Stimulated activated CD8-positive, alpha-beta memory T cell treated with anti-CD3 and anti-CD28 coated beads, Interleukin-12 subunit alpha, Interleukin-12 subunit beta, amount 100 ng/mL, for 24 hours (primary cell): ENCODE results near the gene SQOR.

ENCODE experiments used
- DNase-seq: peaks from one replicate; pipeline ENCODE4 v3.0.0-alpha.2; 2020; ENCODE audit errors: extremely low read depth

The SQOR gene

DNA sequence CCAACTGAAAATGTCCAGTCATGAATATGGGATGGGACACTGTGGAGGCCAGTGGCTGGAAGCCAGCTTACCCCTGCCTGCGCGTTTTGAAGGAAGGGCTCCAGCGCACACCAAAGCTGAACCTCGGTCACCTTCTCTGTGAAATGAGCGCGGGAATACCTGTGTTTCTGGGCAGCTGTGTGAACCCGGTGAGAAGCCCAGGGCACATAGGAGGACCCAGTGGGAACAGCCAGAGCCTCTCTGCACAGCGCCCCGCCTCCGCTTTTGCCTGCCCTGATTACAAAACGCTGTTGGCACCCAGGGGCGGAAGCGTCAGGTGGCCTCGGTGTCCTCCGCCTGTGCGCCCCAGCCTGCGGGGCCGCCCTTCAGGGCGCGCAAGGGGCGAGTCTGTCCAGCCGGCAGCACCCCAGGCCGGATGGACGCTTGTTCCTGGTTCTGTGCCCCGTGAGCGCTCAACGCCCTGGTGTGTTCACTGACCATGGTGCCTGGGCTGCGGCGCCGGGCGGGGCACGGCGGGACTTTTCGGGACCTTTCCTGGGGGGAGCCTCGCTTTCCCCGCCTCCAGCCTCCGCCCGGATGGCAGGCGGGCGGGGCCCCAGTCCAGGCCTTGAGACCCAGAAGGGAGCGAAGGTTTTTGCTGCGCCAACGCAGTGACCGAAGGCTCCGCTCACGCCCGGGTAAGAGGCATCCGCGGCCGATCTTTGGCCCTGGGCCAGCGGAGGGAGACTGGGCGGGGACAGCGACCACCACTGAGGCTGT lies at the start of gene SQOR:
Gene SQOR, plus strand, starts transcription at position 598 of the 759 bp plus-strand sequence. CDS start 23,895 bp downstream, outside the sequence.
- DNase-seq, result peak; percentile 30

DNA sequence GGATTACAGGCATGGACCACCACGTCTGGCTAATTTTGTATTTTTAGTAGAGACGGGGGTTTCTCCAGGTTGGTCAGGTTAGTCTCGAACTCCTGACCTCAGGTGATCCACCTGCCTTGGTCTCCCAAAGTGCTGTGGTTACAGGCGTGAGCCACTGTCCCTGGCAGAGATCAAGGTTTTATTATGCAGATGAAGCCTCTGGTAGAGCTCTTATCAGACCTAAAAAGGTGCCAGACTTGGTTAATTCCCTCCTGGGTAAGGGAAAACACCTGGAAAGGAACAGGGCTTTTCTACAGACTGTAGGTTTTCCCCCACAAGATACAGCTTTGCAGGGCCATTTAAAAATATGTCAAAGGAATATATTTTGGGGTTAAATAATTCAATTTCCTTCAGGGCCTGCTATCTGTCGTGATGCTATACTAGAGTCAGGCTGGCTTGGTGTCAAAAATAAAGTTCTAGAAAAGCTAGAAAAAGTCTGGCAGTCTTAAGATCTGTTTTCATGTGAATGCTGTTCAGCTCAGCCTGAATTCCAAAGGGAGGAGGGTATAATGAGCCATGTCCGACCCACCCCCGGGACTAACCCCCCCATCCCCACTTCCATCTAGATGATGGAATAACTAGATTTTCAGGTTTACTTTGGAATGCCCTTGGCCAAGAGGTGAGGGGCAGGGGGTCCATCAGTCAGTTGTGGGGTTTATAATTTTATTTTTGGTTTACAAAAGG lies 49.6 kb upstream of the SQOR start:
- DNase-seq, result no peak

DNA sequence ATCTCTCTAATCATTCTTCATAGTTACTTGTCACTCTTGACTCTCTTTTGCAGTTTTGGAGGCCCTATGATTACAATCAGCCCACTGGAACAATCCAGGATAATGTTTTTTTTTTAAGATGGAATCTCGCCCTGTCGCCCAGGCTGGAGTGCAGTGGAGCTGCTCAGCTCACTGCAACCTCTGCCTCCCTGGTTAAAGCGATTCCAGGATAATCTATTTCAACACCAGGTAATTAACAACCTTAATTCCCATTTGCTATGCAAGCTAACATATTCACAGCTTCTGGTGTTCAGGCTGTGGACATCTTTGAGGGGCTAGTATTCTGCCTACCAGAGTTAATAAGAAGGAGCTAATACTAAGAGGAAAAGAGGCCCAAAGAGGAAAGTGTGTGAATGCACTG lies 48.7 kb upstream of the SQOR start:
- no peak for DNase-seq

DNA sequence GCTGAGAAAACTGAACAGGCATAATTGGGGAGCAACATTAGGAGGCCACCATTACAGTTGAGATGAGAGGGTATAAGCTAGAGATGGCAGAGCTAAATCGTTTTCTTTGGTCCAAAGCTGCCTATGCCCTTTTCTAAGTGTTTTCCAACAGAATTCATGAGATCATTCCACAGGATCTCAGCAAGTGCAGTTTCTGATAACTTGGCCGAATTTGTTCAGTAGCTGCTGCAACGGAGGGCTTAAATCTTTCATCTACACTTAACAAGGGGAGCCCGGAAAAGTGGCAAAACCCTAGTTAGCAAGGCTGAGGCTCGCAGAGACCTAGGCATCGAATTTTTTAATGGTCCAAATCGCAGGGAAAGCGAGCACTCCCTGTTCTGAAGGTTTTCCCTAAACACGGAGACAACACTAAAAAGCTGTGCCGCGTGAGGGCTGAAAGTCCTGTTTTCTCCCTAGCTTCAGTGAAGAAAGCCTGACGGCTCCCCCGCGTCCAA lies 48.2 kb upstream of the SQOR start:
- DNase-seq, result no peak

DNA sequence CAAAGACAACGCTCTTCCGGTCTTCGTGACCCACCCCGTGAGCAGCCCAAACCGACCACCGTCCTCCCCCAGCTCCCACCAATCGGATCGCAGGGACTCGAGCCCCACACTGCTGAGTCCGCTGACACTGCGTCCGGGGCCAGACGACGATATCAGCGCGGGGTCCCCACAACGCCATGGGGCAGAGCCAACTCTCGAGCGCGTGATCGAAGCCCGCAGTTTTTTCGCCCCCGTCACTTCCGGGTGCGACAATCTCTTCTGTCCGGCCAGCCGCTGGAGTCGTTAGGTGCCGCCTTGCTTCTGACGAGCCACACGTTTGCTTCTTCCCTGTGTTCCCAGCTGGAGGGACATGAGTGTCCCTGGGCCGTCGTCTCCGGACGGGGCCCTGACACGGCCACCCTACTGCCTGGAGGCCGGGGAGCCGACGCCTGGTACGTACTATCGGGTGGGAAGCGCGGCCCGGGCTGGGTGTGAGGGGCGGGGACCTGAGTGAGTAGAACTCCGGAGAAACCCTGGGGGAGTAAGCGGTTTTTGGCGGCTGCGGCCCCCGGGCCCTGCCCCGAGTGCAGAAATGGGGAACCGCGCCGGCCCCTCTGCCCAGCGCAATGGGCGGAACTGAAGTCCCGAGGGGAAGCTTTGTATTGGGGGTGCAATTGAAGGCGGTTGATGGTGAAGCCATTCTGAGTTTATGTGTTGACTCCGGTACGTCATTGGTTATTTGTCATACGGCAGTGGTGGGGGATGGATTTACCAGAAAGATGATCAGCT lies 47.5 kb upstream of the SQOR start, which contains the start of gene BLOC1S6:
Gene BLOC1S6, plus strand, starts transcription at position 285 of the 768 bp plus-strand sequence. Its CDS starts 65 bp downstream, at position 350.
- peak; percentile 68 for DNase-seq

DNA sequence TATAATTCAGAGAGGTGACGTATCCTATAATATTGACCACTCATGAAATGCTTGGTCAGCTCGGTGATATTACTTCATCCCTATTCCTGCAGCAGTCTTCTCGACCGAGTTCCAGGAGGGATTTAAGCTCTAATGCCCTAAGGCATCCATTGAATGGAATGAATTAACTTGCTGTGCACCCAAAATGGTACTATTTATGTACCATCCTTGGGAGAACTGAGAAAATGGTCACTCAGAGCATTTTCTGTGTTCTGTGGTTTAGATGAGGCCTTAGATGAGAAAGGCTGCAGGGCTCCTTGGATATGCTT lies 47.0 kb upstream of the SQOR start:
- DNase-seq, result no peak

DNA sequence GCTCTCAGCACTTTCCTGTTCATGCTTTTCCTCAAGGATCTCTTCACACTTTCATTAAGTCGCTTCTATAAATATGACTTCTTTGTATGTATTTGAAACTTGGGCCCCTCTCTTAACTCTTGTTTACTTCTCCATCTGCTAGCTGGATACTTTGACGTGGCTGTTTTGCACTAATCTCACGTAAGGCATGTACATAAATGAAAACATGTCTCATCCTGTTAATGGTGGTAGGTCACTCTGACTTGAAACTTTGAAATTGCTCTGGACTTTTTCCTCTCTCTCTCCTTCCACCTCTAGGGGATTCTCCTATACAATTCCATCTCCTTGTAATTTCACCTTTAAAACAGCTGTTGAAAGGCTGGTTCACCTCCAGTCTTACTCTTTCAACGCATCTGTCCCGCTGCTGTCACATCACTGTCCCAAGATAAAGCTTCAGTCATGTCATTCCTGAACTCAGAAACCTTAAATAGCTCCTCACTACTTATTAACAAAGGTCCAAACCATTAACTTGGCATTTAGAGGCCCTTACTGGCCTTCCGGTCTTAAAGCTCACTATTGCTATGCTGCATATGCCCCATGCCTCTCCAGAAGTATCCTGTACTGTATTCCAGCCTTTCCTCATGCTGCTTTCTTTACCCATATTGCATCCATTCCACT lies 46.5 kb upstream of the SQOR start:
- DNase-seq, result no peak

DNA sequence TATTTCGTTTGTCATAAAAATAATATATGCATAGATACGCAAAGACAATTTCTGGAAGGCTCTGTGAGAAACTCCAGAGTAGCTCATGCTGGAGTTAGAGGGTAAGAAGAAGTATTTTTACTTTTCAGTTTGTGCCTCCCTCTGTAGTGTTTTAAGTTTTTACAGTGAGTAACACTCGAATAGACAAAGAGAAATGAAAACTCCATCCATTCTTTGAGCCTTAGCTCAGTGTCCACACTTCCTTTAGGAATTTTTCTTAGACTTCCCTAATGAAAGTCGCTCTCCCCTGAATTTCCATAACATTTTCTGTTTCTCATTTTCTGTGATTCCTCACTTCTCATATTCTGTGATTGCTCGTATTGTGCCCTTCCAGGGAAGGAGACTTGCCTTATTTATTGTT lies 45.6 kb upstream of the SQOR start:
- no peak for DNase-seq

DNA sequence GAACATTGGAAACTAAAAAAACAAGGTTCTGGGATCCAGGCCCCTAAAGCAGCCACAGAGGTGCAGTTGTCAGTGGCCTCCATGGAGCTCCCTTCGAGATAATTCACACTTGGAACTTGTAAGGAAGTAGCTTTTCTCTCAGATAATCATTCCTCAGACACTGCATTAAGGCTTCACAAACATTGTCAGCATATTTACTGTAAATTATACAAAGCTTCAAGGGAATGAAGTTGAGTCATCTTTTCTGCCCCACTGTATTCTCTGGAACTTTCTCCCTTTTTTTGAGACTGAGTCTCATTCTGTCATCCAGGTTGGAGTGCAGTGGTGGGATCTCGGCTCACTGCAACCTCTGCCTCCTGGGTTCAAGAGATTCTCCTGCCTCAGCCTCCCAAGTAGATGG lies 40.5 kb upstream of the SQOR start:
- DNase-seq, result no peak

DNA sequence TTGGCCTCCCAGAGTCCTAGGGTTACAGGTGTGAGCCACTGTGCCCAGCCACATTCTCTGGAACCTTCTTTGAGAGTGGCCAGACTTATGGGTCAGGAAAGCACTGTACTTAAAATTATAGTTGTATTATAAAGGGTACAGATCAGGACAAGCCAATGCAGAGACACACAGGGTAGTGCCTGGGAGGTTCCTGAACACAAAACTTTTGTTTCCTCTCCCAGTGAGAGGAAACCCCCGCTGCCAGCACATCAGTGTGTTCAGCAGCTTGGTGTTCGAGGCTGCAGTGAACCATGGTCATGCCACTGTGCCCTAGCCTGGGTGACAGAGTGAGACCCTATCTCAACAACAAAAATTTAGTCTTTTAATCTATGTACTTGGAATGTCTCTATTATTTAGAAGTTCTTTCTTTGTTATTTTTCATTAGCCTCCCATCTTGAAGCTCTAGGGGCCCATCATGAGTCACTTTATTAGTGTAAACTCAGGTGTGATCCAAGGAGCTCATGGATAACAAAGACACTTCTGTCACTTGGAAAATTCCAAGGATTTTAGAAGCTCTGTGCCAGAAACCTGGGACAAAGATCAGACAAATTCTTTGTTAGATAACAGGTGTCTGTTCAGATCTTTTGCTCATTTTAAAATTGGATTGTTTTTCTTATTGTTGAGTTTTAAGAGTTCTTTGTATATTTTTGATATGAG lies 39.8 kb upstream of the SQOR start:
- no peak for DNase-seq

DNA sequence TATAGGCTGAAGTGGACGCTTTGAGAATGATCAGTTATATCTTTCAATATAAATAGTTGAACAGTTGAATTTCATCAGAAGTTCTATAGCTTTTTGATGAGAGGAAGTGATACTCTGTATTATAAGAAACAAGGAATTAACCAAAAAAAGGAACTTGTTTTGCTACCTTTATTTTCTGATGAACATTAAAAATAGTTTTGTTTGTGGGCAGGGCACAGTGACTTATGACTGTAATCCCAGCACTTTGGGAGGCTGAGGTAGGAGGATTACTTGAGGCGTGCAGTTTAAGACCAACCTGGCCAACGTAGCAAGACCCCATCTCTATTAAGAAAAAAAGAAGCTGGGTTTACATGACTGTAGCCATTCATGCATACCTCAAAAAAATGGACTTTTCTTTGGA lies 30.9 kb upstream of the SQOR start:
- no peak for DNase-seq

DNA sequence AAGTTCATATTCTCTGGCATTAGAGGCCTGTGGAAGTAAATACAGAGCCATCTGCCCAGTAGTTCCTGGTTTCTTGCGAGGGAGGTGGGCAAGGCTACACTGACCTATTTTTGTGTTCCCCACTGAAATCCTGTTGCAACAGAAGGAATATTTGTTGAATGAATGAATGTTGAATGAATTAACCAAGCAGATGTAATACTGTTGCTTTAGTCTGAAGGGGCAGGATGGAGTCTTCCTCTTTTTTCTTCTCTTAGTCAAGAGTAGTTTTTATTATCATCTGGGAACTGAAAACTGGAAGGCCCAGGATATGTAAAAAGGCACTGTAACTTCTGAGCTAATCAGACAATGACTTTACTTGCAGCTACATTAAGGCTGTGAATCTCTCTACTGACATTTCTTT lies 30.5 kb upstream of the SQOR start:
- no peak for DNase-seq

DNA sequence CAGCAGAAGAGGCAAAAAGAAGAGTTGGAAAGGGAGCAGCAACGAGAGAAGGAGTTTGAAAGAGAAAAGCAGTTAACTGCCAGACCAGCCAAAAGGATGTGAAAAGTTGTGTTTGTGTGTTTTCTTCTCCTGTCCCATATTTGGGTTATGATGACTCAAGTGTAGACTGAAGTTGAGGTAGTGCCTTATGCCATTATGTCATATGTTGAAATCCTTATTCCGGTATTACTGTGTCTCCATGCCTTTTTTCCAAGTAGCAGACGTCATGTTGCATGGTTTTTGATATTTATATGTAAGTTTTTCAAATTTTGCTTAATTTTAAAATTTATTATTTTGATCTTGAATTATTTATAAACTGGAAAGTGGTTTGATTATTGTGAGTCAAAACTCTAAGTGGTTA lies 28.4 kb upstream of the SQOR start:
- no peak for DNase-seq

DNA sequence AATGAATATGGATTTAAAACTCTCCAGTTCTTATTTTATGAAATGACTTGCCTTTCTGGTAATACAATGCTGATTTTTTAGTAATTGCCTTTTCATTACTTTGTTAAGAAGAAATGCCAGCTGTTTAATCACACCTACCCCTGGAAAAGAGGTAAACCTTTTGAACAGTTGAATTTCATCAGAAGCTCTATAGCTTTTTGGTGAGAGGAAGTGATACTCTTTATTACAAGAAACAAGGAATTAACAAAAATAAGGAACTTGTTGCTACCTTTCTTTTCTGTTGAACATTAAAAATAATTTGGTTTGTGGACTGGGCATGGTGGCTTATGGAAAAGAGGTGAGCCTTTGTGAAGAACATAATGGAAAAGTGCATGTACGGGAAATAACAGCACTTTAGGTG lies 28.0 kb upstream of the SQOR start:
- DNase-seq, result no peak

DNA sequence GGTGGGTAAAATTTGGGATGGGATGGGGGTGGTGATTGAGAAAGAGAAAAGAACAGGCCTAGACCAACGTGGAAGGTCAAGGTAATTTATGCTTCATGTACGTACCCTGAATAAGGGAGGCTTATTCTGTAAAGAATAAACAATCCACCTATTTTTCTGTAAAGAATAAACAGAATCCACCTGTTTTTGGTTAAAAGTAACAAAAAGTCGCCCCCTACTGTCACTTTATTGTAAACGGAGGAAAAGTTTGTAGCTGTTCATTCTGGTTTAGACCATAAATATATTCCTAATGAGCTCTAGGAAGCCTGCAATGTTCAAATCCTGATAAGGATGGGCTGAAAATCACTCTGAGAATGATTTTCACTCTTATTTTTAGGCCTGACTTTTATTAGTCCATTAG lies 23.5 kb upstream of the SQOR start:
- DNase-seq, result no peak

DNA sequence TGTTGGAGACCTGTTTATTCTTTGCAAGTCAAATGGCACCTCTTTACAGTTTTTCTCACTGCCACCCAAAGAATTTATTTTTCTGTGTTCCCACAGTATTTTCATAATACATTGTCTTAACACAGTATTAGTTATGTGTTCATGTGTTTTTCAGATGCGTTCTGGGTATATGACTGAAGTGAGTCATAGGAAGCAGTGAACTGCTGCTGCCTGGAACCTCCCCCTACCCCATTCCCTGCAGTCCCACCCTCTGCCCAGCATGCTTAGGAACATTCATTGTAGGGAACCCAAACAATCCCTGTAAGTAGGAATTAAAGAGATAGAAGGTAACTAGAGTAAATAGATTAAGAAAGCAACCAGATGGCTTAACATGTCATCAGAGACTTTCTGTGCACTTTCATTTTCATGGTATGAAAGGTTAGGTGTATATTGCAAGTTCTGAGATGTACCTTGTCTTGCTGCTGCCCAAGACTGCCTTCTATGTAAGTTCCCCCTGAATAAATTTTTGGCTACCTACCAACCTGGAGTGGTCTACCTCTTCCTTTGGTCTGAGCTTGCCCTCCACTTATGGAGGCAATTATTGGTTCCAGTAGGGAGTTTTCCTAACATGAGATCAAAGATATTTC lies 21.9 kb upstream of the SQOR start:
- no peak for DNase-seq

DNA sequence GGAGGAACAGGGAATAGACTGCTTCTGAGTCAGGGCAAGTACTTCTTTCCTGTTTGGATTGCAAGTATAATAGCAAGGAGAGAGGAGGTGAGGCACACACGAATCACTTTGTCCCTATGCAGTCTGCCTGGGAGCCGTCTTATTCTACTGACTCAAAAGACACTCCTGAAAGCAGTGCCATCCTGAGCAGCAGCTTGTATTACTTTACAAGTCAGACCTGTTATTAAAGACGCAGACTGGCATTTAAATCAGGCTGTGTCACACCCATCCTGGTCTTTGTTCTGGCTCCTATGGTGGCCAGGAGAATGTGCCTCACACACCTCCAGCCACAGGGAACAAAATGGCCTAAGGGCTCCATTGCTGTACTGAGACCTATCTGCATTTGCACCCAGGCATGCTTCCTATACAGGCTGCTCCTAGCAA lies 17.9 kb upstream of the SQOR start:
- DNase-seq, result no peak

DNA sequence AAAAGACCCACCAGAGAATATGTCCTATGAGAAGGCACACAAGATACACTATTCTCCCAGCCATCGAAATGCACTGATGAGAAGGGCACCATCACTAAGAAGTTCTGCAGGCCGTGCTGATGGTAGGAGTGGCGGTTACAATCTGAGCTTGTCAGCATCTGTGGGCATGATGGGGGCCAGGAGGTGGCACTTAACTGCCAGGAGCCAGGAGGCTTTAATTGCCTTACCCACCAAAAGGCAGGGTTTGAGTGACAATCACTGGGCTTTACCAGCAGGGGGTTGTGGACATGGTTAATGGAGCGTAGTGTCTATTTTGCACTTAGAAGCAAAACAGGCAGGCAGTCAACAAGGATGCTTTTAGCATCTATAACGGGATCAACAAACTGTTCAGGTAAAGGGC lies 16.0 kb upstream of the SQOR start:
- DNase-seq, result no peak

DNA sequence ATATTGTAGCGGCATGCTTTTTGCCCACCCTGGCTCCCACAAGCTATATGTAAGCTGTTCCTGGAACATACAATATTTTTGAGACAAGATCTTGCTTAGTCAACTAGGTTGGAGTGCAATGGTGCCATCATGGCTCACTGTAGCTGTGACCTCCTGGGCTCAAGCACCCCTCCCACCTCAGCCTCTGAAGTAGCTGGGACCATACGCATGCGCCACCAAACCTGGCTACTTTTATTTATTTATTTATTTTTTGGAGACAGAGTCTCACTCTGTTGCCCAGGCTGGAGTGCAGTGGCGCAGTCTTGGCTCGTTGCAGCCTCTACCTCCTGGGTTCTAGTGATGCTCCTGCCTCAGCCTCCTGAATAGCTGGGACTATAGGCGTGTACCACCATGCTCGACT lies 6.7 kb upstream of the SQOR start:
- no peak for DNase-seq

DNA sequence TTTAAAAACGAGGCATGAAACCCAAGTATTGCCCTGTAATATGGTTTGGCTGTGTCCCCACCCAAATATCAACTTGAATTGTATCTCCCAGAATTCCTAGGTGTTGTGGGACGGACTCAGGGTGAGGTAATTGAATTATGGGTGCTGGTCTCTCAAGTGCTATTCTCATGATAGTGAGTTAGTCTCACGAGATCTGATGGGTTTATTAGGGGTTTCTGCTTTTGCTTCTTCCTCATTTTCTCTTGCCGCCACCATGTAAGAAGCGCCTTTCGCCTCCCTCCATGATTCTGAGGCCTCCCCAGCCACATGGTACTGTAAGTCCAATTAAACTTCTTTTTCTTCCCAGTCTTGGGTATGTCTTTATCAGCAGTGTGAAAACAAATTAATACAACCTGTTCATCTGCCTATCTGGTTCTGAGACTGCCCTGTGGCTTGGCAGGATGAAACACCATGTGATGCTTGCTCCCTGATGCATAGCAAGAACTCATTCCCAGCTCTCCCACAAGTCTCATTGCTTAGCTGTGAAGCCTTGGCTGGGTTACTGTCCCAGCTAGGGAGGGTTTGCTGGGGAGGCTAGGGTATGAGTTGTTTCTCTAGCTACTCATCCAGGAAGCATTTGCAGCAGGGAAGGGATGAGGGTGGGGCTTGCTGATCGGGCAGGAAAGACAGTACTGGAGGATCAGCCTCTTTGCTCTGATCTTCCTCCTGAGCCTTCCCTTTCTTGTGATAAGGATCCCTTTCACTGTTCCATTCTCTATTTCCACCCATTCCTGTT lies 3.7 kb upstream of the SQOR start:
- no peak for DNase-seq
